Measurements from ENCODE around the gene BBS2. TPM values are rescaled to one million over a fixed set of nuclear protein-coding genes. Genes with fewer than 3 reads are reported as not detected.

BBS2 gene
- total RNA-seq, 2 experiments from 2014 or later: 13.9 to 18.3 TPM

GRCh38 chr16:56481468-56482122, 38.2 kb downstream of the BBS2 start:
- POLR2A ChIA-PET: interaction anchor here (1.1 kb wide), 1 partner anchor 22 kb away, joined by 4 read pairs; no protein-coding TSS in a partner anchor
- CTCF ChIA-PET (ENCODE audit: unreplicated experiment): interaction anchor here (0.5 kb wide), 1 partner anchor 33 kb away, joined by 3 read pairs; no protein-coding TSS in a partner anchor
- TF ChIP-seq, protein P1, sequence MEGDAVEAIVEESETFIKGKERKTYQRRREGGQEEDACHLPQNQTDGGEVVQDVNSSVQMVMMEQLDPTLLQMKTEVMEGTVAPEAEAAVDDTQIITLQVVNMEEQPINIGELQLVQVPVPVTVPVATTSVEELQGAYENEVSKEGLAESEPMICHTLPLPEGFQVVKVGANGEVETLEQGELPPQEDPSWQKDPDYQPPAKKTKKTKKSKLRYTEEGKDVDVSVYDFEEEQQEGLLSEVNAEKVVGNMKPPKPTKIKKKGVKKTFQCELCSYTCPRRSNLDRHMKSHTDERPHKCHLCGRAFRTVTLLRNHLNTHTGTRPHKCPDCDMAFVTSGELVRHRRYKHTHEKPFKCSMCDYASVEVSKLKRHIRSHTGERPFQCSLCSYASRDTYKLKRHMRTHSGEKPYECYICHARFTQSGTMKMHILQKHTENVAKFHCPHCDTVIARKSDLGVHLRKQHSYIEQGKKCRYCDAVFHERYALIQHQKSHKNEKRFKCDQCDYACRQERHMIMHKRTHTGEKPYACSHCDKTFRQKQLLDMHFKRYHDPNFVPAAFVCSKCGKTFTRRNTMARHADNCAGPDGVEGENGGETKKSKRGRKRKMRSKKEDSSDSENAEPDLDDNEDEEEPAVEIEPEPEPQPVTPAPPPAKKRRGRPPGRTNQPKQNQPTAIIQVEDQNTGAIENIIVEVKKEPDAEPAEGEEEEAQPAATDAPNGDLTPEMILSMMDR (conservative IDR thresholded peaks at IDR 0.05; ENCODE audit: low read length): no peak
- TF ChIP-seq EZH2phosphoT487 (IDR thresholded peaks at IDR 0.05; ENCODE audit: borderline replicate concordance, low read depth, low read length): no peak

DNA sequence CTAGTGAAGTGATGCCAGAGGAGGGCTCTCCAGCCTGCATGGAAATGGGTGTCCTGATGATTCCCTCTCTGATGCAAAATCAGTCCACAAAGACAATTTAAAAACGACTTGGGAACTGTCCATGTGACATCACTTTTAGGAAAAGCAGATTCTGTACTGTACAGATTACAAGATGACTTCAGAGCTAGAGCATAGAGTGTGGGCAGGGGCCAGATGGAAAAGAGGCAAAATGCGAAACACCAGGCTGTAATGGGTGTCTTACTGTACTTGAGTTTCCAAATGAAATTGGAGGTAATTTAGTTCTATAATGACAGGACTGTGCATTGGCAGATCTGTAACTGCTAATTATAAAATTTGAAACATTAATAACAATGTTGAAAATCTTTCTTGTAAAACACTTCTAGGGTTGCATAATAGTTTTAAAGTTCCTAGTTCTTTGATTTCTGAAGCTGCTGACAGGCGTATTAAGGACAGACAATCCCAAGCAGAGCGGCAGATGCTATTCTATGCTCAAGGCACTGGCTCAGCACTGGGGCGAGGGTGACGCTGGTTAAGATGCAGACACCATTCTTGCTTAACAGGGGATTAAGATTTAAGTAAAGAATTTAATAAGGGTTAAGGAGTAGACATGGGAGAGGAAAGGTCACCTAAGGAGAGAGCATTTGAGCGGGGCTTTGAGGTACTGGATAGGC, 38.9 kb downstream of the BBS2 start:
- H3K4me2 ChIP-seq (ENCODE audit: low read length): no peak overlapping the region
- H4K20me1 ChIP-seq (ENCODE audit: insufficient read depth, low read length): no peaks in the 10 kb centered on the region
- H3K4me3 ChIP-seq (ENCODE audit: low read depth, low read length, poor library complexity, severe bottlenecking): no peak overlapping the region
- ChIA-PET POLR2A (interaction anchor here (1.1 kb wide), 1 partner anchor 21 kb away, joined by 4 read pairs; no protein-coding TSS in a partner anchor), CTCF (ENCODE audit: unreplicated experiment) (no interaction called here)
- intact Hi-C loops (cut with micrococcal nuclease; ENCODE audit: unreplicated experiment): no loop called here
- no peak overlapping the region for H3K27ac ChIP-seq (ENCODE audit: low read depth, low read length, poor library complexity, severe bottlenecking)
- TF ChIP-seq, protein P1 (conservative IDR thresholded peaks at IDR 0.05; ENCODE audit: low read length): no peak
- TF ChIP-seq EZH2phosphoT487 (IDR thresholded peaks at IDR 0.05; ENCODE audit: borderline replicate concordance, low read depth, low read length): no peak
- DNase-seq (ENCODE audit: low spot score): no peak
- peaks cover 49% of the 10 kb centered on the region for H3K36me3 ChIP-seq (ENCODE audit: insufficient read depth, low read length)
- no peaks in the 10 kb centered on the region for H3K9me3 ChIP-seq (ENCODE audit: low read length)
- H2AFZ ChIP-seq (ENCODE audit: low read length): no peak overlapping the region
- BruUV-seq (replicated peaks): no TSS peak
- no peaks in the 10 kb centered on the region for H3K79me2 ChIP-seq (ENCODE audit: insufficient read depth, low read depth, low read length)
- H3K4me1 ChIP-seq (ENCODE audit: insufficient read depth, low read length, poor library complexity, severe bottlenecking): no peaks in the 10 kb centered on the region
- no peaks in the 10 kb centered on the region for H3K9me2 ChIP-seq (ENCODE audit: insufficient read depth, low read length)

More at GRCh38 chr16:56481468-56482122, 38.2 kb downstream of the BBS2 start:
- Histone ChIP-seq H2AFZ (ENCODE audit: low read length) (no peak overlapping the region), H3K36me3 (ENCODE audit: insufficient read depth, low read length) (peaks cover 42% of the 10 kb centered on the region), H3K4me1 (ENCODE audit: insufficient read depth, low read length, poor library complexity, severe bottlenecking) (no peaks in the 10 kb centered on the region), H3K9me2 (ENCODE audit: insufficient read depth, low read length) (no peaks in the 10 kb centered on the region), H3K9me3 (ENCODE audit: low read length) (no peaks in the 10 kb centered on the region), H3K4me3 (ENCODE audit: low read depth, low read length, poor library complexity, severe bottlenecking) (no peak overlapping the region), H3K4me2 (ENCODE audit: low read length) (no peak overlapping the region), H3K27ac (ENCODE audit: low read depth, low read length, poor library complexity, severe bottlenecking) (no peak overlapping the region), H3K79me2 (ENCODE audit: insufficient read depth, low read depth, low read length) (no peaks in the 10 kb centered on the region), H4K20me1 (ENCODE audit: insufficient read depth, low read length) (no peaks in the 10 kb centered on the region)
- DNase-seq (ENCODE audit: low spot score): no peak
- intact Hi-C loops (cut with micrococcal nuclease; ENCODE audit: unreplicated experiment): no loop called here
- no TSS peak for BruUV-seq (replicated peaks)

GRCh38 chr16:56479469-56479868, 40.4 kb downstream of the BBS2 start:
- POLR2A ChIA-PET: interaction anchor here (0.6 to 2.1 kb wide), 3 partner anchors 11 to 764 kb away, joined by 3 to 5 read pairs (median 3); no protein-coding TSS in a partner anchor
- CTCF ChIA-PET (ENCODE audit: unreplicated experiment): no interaction called here
- Histone ChIP-seq H3K9me2 (ENCODE audit: insufficient read depth, low read length) (no peaks in the 10 kb centered on the region), H3K4me3 (ENCODE audit: low read depth, low read length, poor library complexity, severe bottlenecking) (no peak overlapping the region), H3K9me3 (ENCODE audit: low read length) (no peaks in the 10 kb centered on the region), H3K27ac (ENCODE audit: low read depth, low read length, poor library complexity, severe bottlenecking) (no peak overlapping the region), H2AFZ (ENCODE audit: low read length) (no peak overlapping the region), H3K4me2 (ENCODE audit: low read length) (no peak overlapping the region), H3K79me2 (ENCODE audit: insufficient read depth, low read depth, low read length) (no peaks in the 10 kb centered on the region), H3K4me1 (ENCODE audit: insufficient read depth, low read length, poor library complexity, severe bottlenecking) (no peaks in the 10 kb centered on the region), H3K36me3 (ENCODE audit: insufficient read depth, low read length) (peaks cover 61% of the 10 kb centered on the region), H4K20me1 (ENCODE audit: insufficient read depth, low read length) (no peaks in the 10 kb centered on the region)
- TF ChIP-seq, protein P1 (conservative IDR thresholded peaks at IDR 0.05; ENCODE audit: low read length): no peak
- TF ChIP-seq EZH2phosphoT487 (IDR thresholded peaks at IDR 0.05; ENCODE audit: borderline replicate concordance, low read depth, low read length): no peak
- BruUV-seq (replicated peaks): no TSS peak
- intact Hi-C loops (cut with micrococcal nuclease; ENCODE audit: unreplicated experiment): no loop called here
- no peak for DNase-seq (ENCODE audit: low spot score)
